GM23338 (cell line): Measurements from ENCODE around the gene ADPGK. TPM values are rescaled to one million over a fixed set of nuclear protein-coding genes. Genes with fewer than 3 reads are reported as not detected.
A peak's percentile ranks its signal among the peaks of the same experiment; 100 is the strongest.

Experiments used
- ATAC-seq: fragments of 200-7000 bp; cut with Tn5 transposase; 3 replicates; pipeline ENCODE4 v1.9.1; 2020
- DNase-seq: peaks from one replicate; pipeline ENCODE4 v3.0.0-alpha.2; 2015; ENCODE audit warnings: low spot score
- H2AFZ ChIP-seq: fragments of 200-600 bp; sonication (generic); 2 replicates; pipeline ENCODE4 v1.8.0; 2016; ENCODE audit warnings: antibody characterized with exemption, mild to moderate bottlenecking, moderate library complexity
- H3F3A ChIP-seq: fragments of 200-600 bp; sonication (generic); replicated peaks from 2 replicates; pipeline ENCODE4 v1.8.0; 2017; ENCODE audit warnings: antibody characterized with exemption, mixed run types, low read depth
- H3K27ac ChIP-seq: fragments of 200-600 bp; sonication (generic); 2 replicates; pipeline ENCODE4 v1.6.1; 2016; ENCODE audit warnings: low read depth
- H3K27me3 ChIP-seq: fragments of 200-600 bp; sonication (generic); 2 replicates; pipeline ENCODE4 v1.8.0; 2016; ENCODE audit warnings: mild to moderate bottlenecking, mixed run types, moderate library complexity; ENCODE audit not compliant: insufficient read depth
- H3K36me3 ChIP-seq: fragments of 200-600 bp; sonication (generic); 2 replicates; pipeline ENCODE4 v1.8.0; 2016; ENCODE audit warnings: mild to moderate bottlenecking; ENCODE audit not compliant: insufficient read depth
- H3K4me1 ChIP-seq: fragments of 200-600 bp; sonication (generic); 2 replicates; pipeline ENCODE4 v1.8.0; 2016; ENCODE audit warnings: mild to moderate bottlenecking, moderate library complexity; ENCODE audit not compliant: insufficient read depth
- H3K4me2 ChIP-seq: fragments of 200-600 bp; sonication (generic); 2 replicates; pipeline ENCODE4 v1.7.1; 2017; ENCODE audit warnings: mixed run types
- H3K4me3 ChIP-seq: fragments of 200-600 bp; sonication (generic); 2 replicates; pipeline ENCODE4 v1.6.1; 2016; ENCODE audit warnings: mixed run types
- H3K79me2 ChIP-seq: fragments of 200-600 bp; sonication (generic); replicated peaks from 2 replicates; pipeline ENCODE4 v1.8.0; 2017; ENCODE audit warnings: mild to moderate bottlenecking; ENCODE audit not compliant: insufficient read depth
- H3K9me2 ChIP-seq: fragments of 200-600 bp; sonication (generic); 2 replicates; pipeline ENCODE4 v1.8.0; 2017; ENCODE audit not compliant: insufficient read depth
- H4K20me1 ChIP-seq: fragments of 200-600 bp; sonication (generic); replicated peaks from 2 replicates; pipeline ENCODE4 v1.8.0; 2017; ENCODE audit warnings: mild to moderate bottlenecking; ENCODE audit not compliant: insufficient read depth
- H3K27ac Mint-ChIP-seq: 2 replicates; pipeline ENCODE4 v1.8.0; 2020; ENCODE audit warnings: inconsistent platforms, mild to moderate bottlenecking, moderate library complexity, mixed read lengths
- H3K27me3 Mint-ChIP-seq: 3 replicates; pipeline ENCODE4 v1.8.0; 2022; ENCODE audit warnings: low read depth, mild to moderate bottlenecking, moderate library complexity, mixed read lengths, inconsistent platforms; ENCODE audit not compliant: insufficient read depth, poor library complexity
- H3K36me3 Mint-ChIP-seq: 3 replicates; pipeline ENCODE4 v1.8.0; 2021; ENCODE audit warnings: low read depth, mild to moderate bottlenecking, inconsistent platforms, moderate library complexity, mixed read lengths
- H3K4me1 Mint-ChIP-seq: 3 replicates; pipeline ENCODE4 v1.8.0; 2020; ENCODE audit warnings: mild to moderate bottlenecking, inconsistent platforms, mixed read lengths
- H3K4me3 Mint-ChIP-seq: 3 replicates; pipeline ENCODE4 v1.8.0; 2021; ENCODE audit warnings: moderate library complexity, mild to moderate bottlenecking, inconsistent platforms, mixed read lengths
- H3K9me3 Mint-ChIP-seq: 3 replicates; pipeline ENCODE4 v1.8.0; 2020; ENCODE audit warnings: moderate library complexity, mild to moderate bottlenecking, inconsistent platforms, mixed read lengths
- CREB1 ChIP-seq: fragments of 250-450 bp; sonication (Bioruptor Pico); IDR thresholded peaks from 2 replicates; pipeline ENCODE4 v1.5.0; 2020; ENCODE audit warnings: low read depth, mild to moderate bottlenecking, moderate library complexity
- CTCF ChIP-seq, 2 experiments: fragments of 200-600 bp in 1 of 2; sonication (generic) in 1 of 2; conservative IDR thresholded peaks; 2 replicates each; pipeline versions ENCODE4 v1.5.1 to v1.6.1; 2016 to 2017; ENCODE audit warnings: antibody characterized with exemption in 2 of 2, low read depth in 2 of 2, mild to moderate bottlenecking in 2 of 2, moderate library complexity in 1 of 2
- EZH2 ChIP-seq: fragments of 200-600 bp; sonication (generic); IDR thresholded peaks from one replicate; pipeline ENCODE4 v1.8.0; 2017; ENCODE audit warnings: antibody characterized with exemption, mild to moderate bottlenecking, low read depth; ENCODE audit not compliant: unreplicated experiment
- EZH2phosphoT487 ChIP-seq: fragments of 200-600 bp; sonication (generic); IDR thresholded peaks from one replicate; pipeline ENCODE4 v1.8.1; 2018; ENCODE audit warnings: antibody characterized with exemption; ENCODE audit not compliant: unreplicated experiment
- JUNB ChIP-seq: IDR thresholded peaks from one replicate; pipeline ENCODE4 v1.6.1; 2016; ENCODE audit warnings: antibody characterized with exemption; ENCODE audit not compliant: unreplicated experiment
- NANOG ChIP-seq: IDR thresholded peaks from 2 replicates; pipeline ENCODE4 v1.6.1; 2016; ENCODE audit warnings: antibody characterized with exemption, borderline replicate concordance
- POLR2AphosphoS5 ChIP-seq: IDR thresholded peaks from 2 replicates; pipeline ENCODE4 v1.6.1; 2016; ENCODE audit warnings: antibody characterized with exemption, low read depth
- STAT1 ChIP-seq: IDR thresholded peaks from one replicate; pipeline ENCODE4 v1.6.1; 2016; ENCODE audit warnings: antibody characterized with exemption; ENCODE audit not compliant: unreplicated experiment
- ZNF114 ChIP-seq: fragments of 250-450 bp; sonication (Bioruptor Pico); IDR thresholded peaks from 2 replicates; pipeline ENCODE4 v1.5.0; 2020; ENCODE audit warnings: mild to moderate bottlenecking, moderate library complexity
- ZNF331 ChIP-seq: fragments of 250-450 bp; sonication (Bioruptor Pico); IDR thresholded peaks from 2 replicates; pipeline ENCODE4 v1.5.0; 2020; ENCODE audit warnings: low read depth, mild to moderate bottlenecking, moderate library complexity
- ZNF462 ChIP-seq: fragments of 250-450 bp; sonication (Bioruptor Pico); IDR thresholded peaks from 2 replicates; pipeline ENCODE4 v1.5.0; 2020; ENCODE audit warnings: mild to moderate bottlenecking, moderate library complexity
- polyA plus RNA-seq: library from polyadenylated mRNA; unstranded; fragments of >200 nt; fragmentation: Nextera tagmentation; extraction: Ambion mirVana; gene quantifications from 2 replicates; pipeline ENCODE4 v1.2.1, GENCODE V29; 2016
- total RNA-seq: library from RNA; depleted of rRNA; stranded (reverse); fragments of >200 nt; shearing (Covaris generic); gene quantifications from 2 replicates; pipeline ENCODE4 v1.2.3, GENCODE V29; 2014

The ADPGK gene
- total and polyA plus RNA-seq, 2 experiments from 2014 or later = 21.5 to 57.0 TPM

GRCh38 chr15:72770673-72771328 lies 12.8 kb downstream of the ADPGK start:
- no peak overlapping the region for H3K4me3 Mint-ChIP-seq
- H3K4me1 ChIP-seq = no peaks in the 10 kb centered on the region
- H3K79me2 ChIP-seq = peaks cover 28% of the 10 kb centered on the region
- TF ChIP-seq CTCF (conservative IDR thresholded peaks at IDR 0.05; ENCODE audit: low read depth in 2 of 2) = peak; percentile 25 to 43; a peak in 3 of 4 replicates
- no peak for TF ChIP-seq STAT1
- TF ChIP-seq POLR2AphosphoS5 = no peak
- H3K9me3 Mint-ChIP-seq = peaks cover 22% of the 10 kb centered on the region; the same call in 2 of the 3 replicates
- peaks cover 60% of the 10 kb centered on the region for H3K36me3 Mint-ChIP-seq
- peaks cover 2% of the 10 kb centered on the region for H3K27me3 Mint-ChIP-seq
- peaks cover 26% of the 10 kb centered on the region for H3K36me3 ChIP-seq
- DNase-seq = peak; percentile 28
- H3K27me3 ChIP-seq = no peaks in the 10 kb centered on the region
- no peak overlapping the region for H2AFZ ChIP-seq
- no peak overlapping the region for H3K27ac Mint-ChIP-seq
- no peak overlapping the region for H3K4me3 ChIP-seq
- no peak; the same call in 2 of the 3 replicates for ATAC-seq
- H3K9me2 ChIP-seq = no peaks in the 10 kb centered on the region
- no peak overlapping the region for H3K4me2 ChIP-seq
- H3K27ac ChIP-seq = no peak overlapping the region
- peaks cover 15% of the 10 kb centered on the region; the same call in 1 of the 2 replicates for H4K20me1 ChIP-seq
- H3F3A ChIP-seq = no peaks in the 10 kb centered on the region
- H3K4me1 Mint-ChIP-seq = no peaks in the 10 kb centered on the region

GRCh38 chr15:72766780-72767179 lies 16.8 kb downstream of the ADPGK start:
- no peak overlapping the region for H3K4me3 ChIP-seq
- H4K20me1 ChIP-seq = peaks cover 21% of the 10 kb centered on the region
- H3K36me3 Mint-ChIP-seq = peaks cover 64% of the 10 kb centered on the region
- TF ChIP-seq EZH2phosphoT487 = no peak
- no peak for TF ChIP-seq ZNF331 (CRISPR knock-in tag)
- TF ChIP-seq CREB1 (CRISPR knock-in tag) = no peak
- TF ChIP-seq CTCF (conservative IDR thresholded peaks at IDR 0.05; ENCODE audit: low read depth in 2 of 2) = no peak
- TF ChIP-seq STAT1 = no peak
- no peak for TF ChIP-seq EZH2
- no peak for TF ChIP-seq NANOG
- no peak for TF ChIP-seq ZNF462 (CRISPR knock-in tag)
- no peak for TF ChIP-seq JUNB
- TF ChIP-seq POLR2AphosphoS5 = no peak
- no peak for TF ChIP-seq ZNF114 (CRISPR knock-in tag)

More at GRCh38 chr15:72766780-72767179, 16.8 kb downstream of the ADPGK start:
- H3K9me2 ChIP-seq = no peaks in the 10 kb centered on the region
- Mint-ChIP-seq H3K9me3 (peaks cover 22% of the 10 kb centered on the region; the same call in 2 of the 3 replicates), H3K4me3 (no peak overlapping the region), H3K27ac (no peak overlapping the region), H3K4me1 (no peaks in the 10 kb centered on the region), H3K27me3 (peaks cover 1% of the 10 kb centered on the region)
- H3K79me2 ChIP-seq = peaks cover 16% of the 10 kb centered on the region
- no peak overlapping the region for H2AFZ ChIP-seq
- no peaks in the 10 kb centered on the region for H3F3A ChIP-seq
- H3K27me3 ChIP-seq = no peaks in the 10 kb centered on the region
- DNase-seq (no peak), ATAC-seq (no peak)
- H3K27ac ChIP-seq = no peak overlapping the region
- H3K4me2 ChIP-seq = no peak overlapping the region
- peaks cover 31% of the 10 kb centered on the region for H3K36me3 ChIP-seq
- no peaks in the 10 kb centered on the region for H3K4me1 ChIP-seq
